H1 (cell line): ENCODE results near the gene GMNN. TPM values are rescaled to one million over a fixed set of nuclear protein-coding genes. Genes with fewer than 3 reads are reported as not detected.
"Not testable (repeated sequence)": the region's sequence is repeated elsewhere in the genome, so short reads cannot be mapped to it uniquely, and the experiment has no call there.

Experiments
- CTCF ChIA-PET: fragments of 300-600 bp; sonication (Branson Sonifier 250); formaldehyde crosslinking; loops from one replicate; lab custom pipeline; 2021; ENCODE audit not compliant: partially characterized antibody; lab: Charles Lee
- POLR2A ChIA-PET: fragments of 300-600 bp; sonication (Branson Sonifier 250); formaldehyde crosslinking; loops from one replicate; lab custom pipeline; 2021; ENCODE audit warnings: inconsistent platforms; ENCODE audit not compliant: partially characterized antibody; lab: Charles Lee
- DNase-seq, 2 experiments: peaks; one replicate each; pipeline versions ENCODE4 v3.0.0 to v3.0.0-alpha.2; 2010 to 2022; ENCODE audit warnings: low spot score in 2 of 2, low read depth in 1 of 2, mixed read lengths in 1 of 2
- FAIRE-seq: peaks from 2 replicates; lab custom pipeline; 2011; peaks lifted over from hg19 to GRCh38; lab: Jason Lieb, UNC
- H2AFZ ChIP-seq: 2 replicates; pipeline ENCODE4 v1.8.1; 2012; ENCODE audit warnings: low read length, inconsistent platforms
- H2AK5ac ChIP-seq: 2 replicates; pipeline ENCODE4 v1.6.1; 2013; ENCODE audit warnings: low read depth, low read length
- H2BK120ac ChIP-seq: replicated peaks from 2 replicates; pipeline ENCODE3; 2013; ENCODE audit warnings: low read depth, low read length, inconsistent platforms
- H2BK12ac ChIP-seq: 2 replicates; pipeline ENCODE4 v1.6.1; 2013; ENCODE audit warnings: low read depth, low read length
- H2BK15ac ChIP-seq: 2 replicates; pipeline ENCODE4 v1.6.1; 2013; ENCODE audit warnings: low read length
- H2BK20ac ChIP-seq: 2 replicates; pipeline ENCODE4 v1.6.1; 2013; ENCODE audit warnings: low read length
- H2BK5ac ChIP-seq: 2 replicates; pipeline ENCODE4 v1.6.1; 2013; ENCODE audit warnings: low read depth, low read length
- H3K14ac ChIP-seq: 2 replicates; pipeline ENCODE4 v1.6.1; 2013; ENCODE audit warnings: inconsistent platforms; ENCODE audit not compliant: insufficient read length
- H3K18ac ChIP-seq: 2 replicates; pipeline ENCODE4 v1.6.1; 2013; ENCODE audit warnings: low read length; ENCODE audit errors: extremely low read depth
- H3K23ac ChIP-seq: 2 replicates; pipeline ENCODE4 v1.6.1; 2013; ENCODE audit warnings: inconsistent platforms; ENCODE audit not compliant: insufficient read length
- H3K23me2 ChIP-seq: 2 replicates; pipeline ENCODE4 v1.6.1; 2013; ENCODE audit warnings: low read depth, low read length
- H3K27ac ChIP-seq: 2 replicates; pipeline ENCODE4 v1.6.1; 2011; ENCODE audit warnings: low read depth, low read length, inconsistent platforms
- H3K27me3 ChIP-seq, 4 experiments: replicated peaks in 1 of 4; 1 replicate in 1 of 4; 2 replicates in 3 of 4; pipeline versions ENCODE4 v1.6.1 to v1.8.1; 2011 to 2013; ENCODE audit warnings: low read length in 3 of 4, mild to moderate bottlenecking in 3 of 4, inconsistent platforms in 2 of 4, mixed read lengths in 2 of 4, moderate library complexity in 1 of 4; ENCODE audit not compliant: control insufficient read depth in 3 of 4, insufficient read depth in 3 of 4; ENCODE audit errors: extremely low read depth in 1 of 4
- H3K36me3 ChIP-seq, 4 experiments: 2 replicates each; pipeline versions ENCODE4 v1.6.1 to v1.8.1; 2011 to 2013; ENCODE audit warnings: mild to moderate bottlenecking in 4 of 4, low read length in 3 of 4, moderate library complexity in 2 of 4, control low read depth in 1 of 4, inconsistent platforms in 1 of 4; ENCODE audit not compliant: insufficient read depth in 4 of 4, control insufficient read depth in 2 of 4
- H3K4ac ChIP-seq: replicated peaks from 2 replicates; pipeline ENCODE3; 2013; ENCODE audit warnings: low read length, low read depth, mixed read lengths, inconsistent platforms; ENCODE audit not compliant: insufficient read length
- H3K4me1 ChIP-seq, 4 experiments: replicated peaks in 1 of 4; 1 replicate in 1 of 4; 2 replicates in 3 of 4; pipeline versions ENCODE4 v1.6.1 to v1.8.1; 2011 to 2013; ENCODE audit warnings: low read length in 3 of 4, inconsistent platforms in 2 of 4, mixed read lengths in 1 of 4; ENCODE audit not compliant: insufficient read depth in 4 of 4, control insufficient read depth in 3 of 4
- H3K4me2 ChIP-seq, 2 experiments: 2 replicates each; pipeline versions ENCODE4 v1.6.1 to v1.8.1; 2011 to 2013; ENCODE audit warnings: low read depth in 2 of 2, low read length in 2 of 2, control low read depth in 1 of 2, inconsistent platforms in 1 of 2, mild to moderate bottlenecking in 1 of 2; ENCODE audit not compliant: insufficient read depth in 1 of 2
- H3K4me3 ChIP-seq, 4 experiments: fragments of 200-600, 300-600 bp in 1 of 4; sonication (generic), shearing (Covaris generic), sonication (Bioruptor Twin) in 1 of 4; 2 replicates each; pipeline versions ENCODE4 v1.5.1 to v1.8.1; 2011 to 2016; ENCODE audit warnings: low read length in 4 of 4, low read depth in 3 of 4, control low read depth in 2 of 4, inconsistent platforms in 2 of 4, mild to moderate bottlenecking in 2 of 4, mixed read lengths in 1 of 4, moderate library complexity in 1 of 4; ENCODE audit not compliant: insufficient read depth in 2 of 4; ENCODE audit errors: extremely low read depth in 1 of 4
- H3K56ac ChIP-seq: replicated peaks from 2 replicates; pipeline ENCODE3; 2013; ENCODE audit warnings: low read depth, mild to moderate bottlenecking, mixed read lengths, low read length, inconsistent platforms; ENCODE audit not compliant: insufficient read length
- H3K79me1 ChIP-seq: 2 replicates; pipeline ENCODE4 v1.6.1; 2013; ENCODE audit warnings: low read depth, low read length, control low read depth
- H3K79me2 ChIP-seq, 2 experiments: 2 replicates each; pipeline versions ENCODE4 v1.6.1 to v1.8.1; 2012 to 2013; ENCODE audit warnings: low read length in 2 of 2, mild to moderate bottlenecking in 2 of 2, inconsistent platforms in 1 of 2; ENCODE audit not compliant: insufficient read depth in 2 of 2, control insufficient read depth in 1 of 2
- H3K9ac ChIP-seq, 4 experiments: replicated peaks in 1 of 4; 1 replicate in 1 of 4; 2 replicates in 3 of 4; pipeline versions ENCODE4 v1.6.1 to v1.8.1; 2011 to 2013; ENCODE audit warnings: low read depth in 3 of 4, low read length in 3 of 4, control low read depth in 2 of 4, mild to moderate bottlenecking in 2 of 4, moderate library complexity in 2 of 4, inconsistent platforms in 1 of 4; ENCODE audit errors: extremely low read depth in 1 of 4
- H3K9me3 ChIP-seq, 2 experiments: 2 replicates each; pipeline versions ENCODE4 v1.6.1 to v1.8.1; 2012 to 2013; ENCODE audit warnings: mild to moderate bottlenecking in 2 of 2, moderate library complexity in 2 of 2, control low read depth in 1 of 2, inconsistent platforms in 1 of 2, low read depth in 1 of 2, low read length in 1 of 2, mixed read lengths in 1 of 2; ENCODE audit not compliant: insufficient read depth in 2 of 2
- H4K20me1 ChIP-seq, 2 experiments: replicated peaks in 1 of 2; 2 replicates each; pipeline versions ENCODE3 to v1.8.1; 2011 to 2013; ENCODE audit warnings: inconsistent platforms in 2 of 2, low read length in 2 of 2, mild to moderate bottlenecking in 1 of 2; ENCODE audit not compliant: insufficient read depth in 2 of 2, control insufficient read depth in 1 of 2
- H4K5ac ChIP-seq: 2 replicates; pipeline ENCODE4 v1.6.1; 2013; ENCODE audit warnings: low read length, low read depth, mixed read lengths, inconsistent platforms; ENCODE audit not compliant: insufficient read length
- H4K8ac ChIP-seq: 2 replicates; pipeline ENCODE4 v1.8.0; 2013; ENCODE audit warnings: mild to moderate bottlenecking, moderate library complexity, low read length, inconsistent platforms; ENCODE audit not compliant: insufficient read depth; ENCODE audit errors: extremely low read depth
- H4K91ac ChIP-seq: replicated peaks from 2 replicates; pipeline ENCODE3; 2013; ENCODE audit warnings: low read length, mixed read lengths, inconsistent platforms; ENCODE audit not compliant: insufficient read length
- WGBS, 2 experiments: shearing (Covaris generic) in 1 of 2; methylation state at CpG; one replicate each; pipeline versions ENCODE4 v1.1.6 to v1.1.7; 2013 to 2015; ENCODE audit warnings: low lambda C conversion rate in 2 of 2, mixed read lengths in 2 of 2, inconsistent platforms in 1 of 2, low coverage in 1 of 2, missing lambda C conversion rate in 1 of 2; ENCODE audit not compliant: insufficient replicate concordance in 2 of 2, insufficient coverage in 1 of 2, insufficient read length in 1 of 2; ENCODE audit errors: extremely low coverage in 1 of 2, missing lambda C conversion rate in 1 of 2; 5-methylcytosine and 5-hydroxymethylcytosine counted together
- polyA plus RNA-seq, 7 experiments: library from polyadenylated mRNA; depleted of rRNA in 3 of 7; stranded (reverse) in 5 of 7; unstranded in 2 of 7; fragments of >200 nt in 5 of 7; fragments of 200-250 nt in 2 of 7; gene quantifications; 1 replicate in 5 of 7; 2 replicates in 1 of 7; 4 replicates in 1 of 7; pipeline versions ENCODE4 v1.2.1 to v1.2.3, GENCODE V29; 2011 to 2013; ENCODE audit warnings: missing spikeins in 2 of 7, mixed read lengths in 2 of 7
- total RNA-seq: library from RNA; stranded (reverse); fragmentation: NEBNext Ultra II Directional; extraction: Animal tissue kit (Norgen Biotek cat#: 25700); gene quantifications from 2 replicates; pipeline ENCODE4 v1.2.1, GENCODE V29; 2021

GMNN gene
- total and polyA plus RNA-seq, 2 of the 8 experiments (the other 6 are each of a cell fraction or from before 2014, with no cell fraction given): 65.9 to 101 TPM

DNA sequence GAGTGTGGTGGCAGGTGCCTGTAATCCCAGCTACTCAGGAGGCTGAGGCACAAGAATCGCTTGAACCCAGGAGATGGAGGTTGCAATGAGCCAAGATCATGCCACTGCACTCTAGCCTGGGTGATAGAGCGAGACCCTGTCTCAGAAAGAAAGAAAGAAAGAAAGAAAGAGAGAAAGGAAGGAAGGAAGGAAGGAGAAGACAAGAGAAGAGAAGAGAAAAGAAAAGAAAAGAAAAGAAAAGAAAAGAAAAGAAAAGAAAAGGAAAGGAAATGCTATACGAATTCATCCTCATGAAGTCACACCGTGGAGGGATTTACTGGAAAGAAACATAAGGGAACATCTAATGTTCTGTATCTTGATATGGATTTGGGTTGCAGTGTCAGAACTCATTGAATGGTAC, 40.0 kb upstream of the GMNN start:
- H3K14ac ChIP-seq, H4K8ac ChIP-seq, H3K56ac ChIP-seq, H4K91ac ChIP-seq, H3K23me2 ChIP-seq, H3K27ac ChIP-seq, H2BK15ac ChIP-seq, H4K5ac ChIP-seq, H3K79me1 ChIP-seq, H2BK5ac ChIP-seq, H3K4me1 ChIP-seq, H2AK5ac ChIP-seq, H3K4me3 ChIP-seq, H3K4ac ChIP-seq, H2BK20ac ChIP-seq, H4K20me1 ChIP-seq, H3K4me2 ChIP-seq, H3K79me2 ChIP-seq, H2BK120ac ChIP-seq, H3K36me3 ChIP-seq, H3K27me3 ChIP-seq, H3K9ac ChIP-seq, H2AFZ ChIP-seq, FAIRE-seq, DNase-seq, H2BK12ac ChIP-seq, H3K18ac ChIP-seq, H3K23ac ChIP-seq: not testable (repeated sequence)
- WGBS, 2 experiments: 95% methylated on average over 4 of the region's 4 CpGs; no CpG with 5 or more reads in 1 of the 2 experiments
- peaks cover 17 to 18% of the 10 kb centered on the region in 2 experiments for H3K9me3 ChIP-seq
- CTCF ChIA-PET: interaction anchor here (0.7 to 1.1 kb wide), 2 partner anchors 63 to 122 kb away, joined by 3 read pairs; no protein-coding TSS in a partner anchor
- POLR2A ChIA-PET: interaction anchor here (1.7 kb wide), 1 partner anchor 8 kb away, joined by 3 read pairs; no protein-coding TSS in a partner anchor
